GM20431 (cell line): ENCODE data around the gene DUSP15.

ENCODE experiments used
- in situ Hi-C: fragments of 300-500 bp; cut with MseI, MboI; formaldehyde crosslinking; loops from one replicate; pipeline ENCODE4 v1.15.0; 2020; ENCODE audit warnings: low sequenced_read_pairs; ENCODE audit not compliant: unreplicated experiment

DUSP15 gene

GRCh38 chr20:31861385-31862156 lies 8.8 kb downstream of the DUSP15 start:
- in situ Hi-C loops, result no loop called here

- in situ Hi-C loops, result no loop called here
Measured at GRCh38 chr20:31861135-31861384, 9.3 kb downstream of the DUSP15 start.

- in situ Hi-C loops, result no loop called here
Measured at GRCh38 chr20:31860390-31861134, 9.8 kb downstream of the DUSP15 start.

- in situ Hi-C loops, result no loop called here
Measured at GRCh38 chr20:31859998-31860380, 10.3 kb downstream of the DUSP15 start.

GRCh38 chr20:31859266-31859997 lies 10.9 kb downstream of the DUSP15 start:
- in situ Hi-C loops, result no loop called here

GRCh38 chr20:31858760-31859083 lies 11.6 kb downstream of the DUSP15 start:
- in situ Hi-C loops, result no loop called here

- in situ Hi-C loops, result no loop called here
Measured at GRCh38 chr20:31857861-31858759, 12.2 kb downstream of the DUSP15 start.

GRCh38 chr20:31856516-31856915 lies 13.8 kb downstream of the DUSP15 start:
- in situ Hi-C loops, result no loop called here

- in situ Hi-C loops, result no loop called here
Measured at GRCh38 chr20:31853481-31853880, 16.8 kb downstream of the DUSP15 start.

- in situ Hi-C loops, result no loop called here
Measured at GRCh38 chr20:31851240-31851955, 18.9 kb downstream of the DUSP15 start.

GRCh38 chr20:31849306-31849930 lies 20.9 kb downstream of the DUSP15 start:
- in situ Hi-C loops, result no loop called here

GRCh38 chr20:31848088-31848999 lies 22.0 kb downstream of the DUSP15 start:
- in situ Hi-C loops, result no loop called here

- in situ Hi-C loops, result no loop called here
Measured at GRCh38 chr20:31846793-31847138, 23.6 kb downstream of the DUSP15 start.

- in situ Hi-C loops, result no loop called here
Measured at GRCh38 chr20:31845300-31845863, 24.9 kb downstream of the DUSP15 start, which contains the start of gene FOXS1. Gene FOXS1 (minus strand): TSS chr20:31845604. CDS start chr20:31845542, 62 bp downstream.

GRCh38 chr20:31844737-31845299 lies 25.5 kb downstream of the DUSP15 start:
- in situ Hi-C loops, result no loop called here

GRCh38 chr20:31843881-31844280 lies 26.4 kb downstream of the DUSP15 start:
- in situ Hi-C loops, result no loop called here

GRCh38 chr20:31843288-31843687 lies 27.0 kb downstream of the DUSP15 start:
- in situ Hi-C loops, result no loop called here
